ENCODE results near the gene PLLP.
A peak's percentile ranks its signal among the peaks of the same experiment; 100 is the strongest.

PLLP gene

DNA sequence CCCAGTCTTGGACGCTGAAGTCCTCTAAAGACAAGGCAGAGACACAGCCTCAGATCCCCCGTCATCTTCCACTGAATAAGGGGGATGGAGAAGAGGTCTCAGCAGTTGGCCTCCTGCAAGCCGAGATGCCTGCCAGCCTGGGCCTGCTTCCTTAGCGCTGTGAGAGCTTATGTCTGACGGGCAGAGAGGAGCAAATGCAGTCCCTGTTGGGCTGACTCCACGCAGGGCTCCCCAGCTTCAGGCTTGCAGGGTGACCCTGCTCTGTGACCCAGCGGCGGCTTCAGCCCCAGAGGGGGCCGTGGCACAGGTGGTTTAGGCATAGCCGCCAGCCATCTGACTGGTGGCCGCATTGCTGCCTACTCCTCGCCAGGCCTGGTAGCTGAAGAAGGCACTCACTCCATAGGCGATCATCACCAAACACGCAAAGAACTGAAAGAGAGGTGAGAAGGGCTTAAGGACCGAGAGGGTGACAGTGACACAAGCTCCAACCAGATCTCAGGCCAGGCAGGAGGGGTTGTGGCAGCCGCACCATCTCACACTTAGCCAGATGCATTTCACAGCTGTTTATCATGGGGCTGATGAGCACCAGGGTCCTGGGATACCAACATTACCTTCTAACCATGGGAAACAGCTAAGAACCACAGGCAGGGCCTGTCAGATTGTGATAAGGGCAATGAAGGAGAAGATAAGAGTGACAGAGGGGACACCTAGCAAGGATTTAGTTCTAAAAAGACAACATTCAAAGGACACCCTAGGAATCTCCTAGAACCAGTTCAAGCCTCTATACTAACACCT, 27.7 kb downstream of the PLLP start:
- DNase-seq (ENCODE audit: low read depth): no peak

DNA sequence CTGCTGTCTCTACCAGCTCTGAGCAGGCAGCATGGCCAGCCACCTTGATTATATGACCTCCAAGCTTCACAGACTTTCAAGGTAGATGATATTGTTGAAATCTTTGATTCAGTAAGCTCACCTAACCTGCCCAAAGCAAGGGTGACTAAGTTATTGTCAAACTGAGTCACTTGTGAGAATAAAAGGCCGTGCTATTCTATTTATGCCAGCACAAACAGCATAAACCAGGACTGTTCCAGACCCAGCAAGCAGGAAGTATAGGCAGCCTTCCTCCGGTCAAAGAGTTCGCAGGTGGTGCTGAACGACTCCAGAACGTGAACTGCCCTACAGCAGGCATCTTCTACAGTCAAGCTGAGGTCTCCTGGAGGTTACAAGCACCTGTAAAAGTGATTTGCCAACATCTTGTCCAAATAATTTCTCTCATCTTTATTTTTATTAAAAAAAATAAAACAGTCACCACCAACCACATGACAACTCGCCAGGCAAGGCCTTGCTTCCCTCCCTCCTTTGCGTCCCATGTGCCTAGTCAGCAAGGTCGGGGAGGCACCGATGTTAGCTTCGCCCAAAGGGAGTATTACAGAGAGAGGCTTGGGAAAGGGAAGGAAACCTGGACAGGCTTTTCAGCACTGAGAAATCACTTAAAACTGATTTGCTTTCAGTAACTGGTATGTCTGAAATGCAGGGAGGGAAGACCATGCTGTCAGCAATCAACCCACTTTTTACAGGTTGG, 28.6 kb downstream of the PLLP start:
- no peak for DNase-seq (ENCODE audit: low read depth)

DNA sequence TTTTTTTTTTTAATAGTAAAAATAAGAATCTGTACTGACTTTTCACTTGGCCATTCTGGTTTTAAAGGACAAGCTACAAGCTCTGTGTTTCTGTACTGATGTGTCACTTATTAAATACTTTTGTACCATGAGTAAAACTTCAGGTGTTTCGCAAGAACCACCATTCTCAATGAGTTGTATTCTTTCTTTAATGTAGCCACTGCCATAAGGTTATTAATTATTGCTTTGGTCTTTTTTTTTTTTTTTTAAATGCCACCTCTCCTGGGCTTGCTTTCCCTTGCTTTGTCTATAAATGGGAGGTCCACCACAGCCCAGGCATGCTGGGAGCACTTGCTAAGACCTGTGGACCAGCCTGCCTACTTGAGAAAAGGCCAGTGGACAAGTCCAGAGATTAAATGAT, 31.0 kb downstream of the PLLP start:
- DNase-seq (ENCODE audit: low read depth): no peak

DNA sequence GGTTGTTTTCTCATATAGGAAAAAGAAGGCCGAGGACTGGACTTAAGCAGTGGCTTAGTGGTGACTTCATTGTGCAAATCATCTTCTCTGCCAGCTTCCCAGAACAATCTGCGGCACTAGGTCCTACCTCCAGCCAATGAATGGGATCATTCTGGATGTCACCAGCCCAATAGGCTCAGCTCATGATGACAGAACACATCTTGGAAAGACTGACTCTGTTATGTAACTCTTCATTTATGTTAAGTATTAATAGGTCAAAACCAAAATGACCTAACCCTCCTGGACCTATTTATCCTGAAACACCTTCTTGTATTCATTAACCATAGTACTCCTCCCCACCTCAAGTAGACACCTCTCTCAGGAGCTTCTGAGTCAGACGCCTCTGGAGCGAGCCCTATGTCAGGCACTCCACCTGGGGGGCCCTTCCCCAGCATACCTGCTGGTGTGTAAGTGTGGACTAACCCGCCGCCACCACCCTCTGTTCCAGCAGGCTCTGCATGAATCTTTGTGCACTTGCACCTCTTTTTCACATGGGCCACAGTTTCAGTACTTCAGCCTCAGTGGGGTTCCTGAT, 32.2 kb downstream of the PLLP start:
- no peak for DNase-seq (ENCODE audit: low read depth)

DNA sequence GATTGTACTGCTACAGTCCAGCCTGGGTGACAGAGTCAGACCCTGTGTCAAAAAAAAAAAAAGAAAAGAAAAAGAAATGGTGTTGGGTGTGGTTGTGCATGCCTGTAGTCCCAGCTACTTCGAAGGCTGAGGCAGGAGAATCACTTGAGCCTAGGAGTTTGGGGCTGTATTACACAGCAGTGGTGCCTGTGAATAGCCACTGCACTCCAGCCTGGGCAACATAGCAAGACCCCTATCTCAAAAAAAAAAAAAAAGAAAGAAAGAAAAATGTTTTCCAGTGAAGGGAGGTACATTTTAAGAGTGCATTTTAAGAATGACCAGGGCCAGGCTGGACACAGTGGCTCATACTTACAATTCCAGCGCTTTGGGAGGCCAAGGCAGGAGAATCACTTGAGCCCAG, 33.1 kb downstream of the PLLP start:
- DNase-seq (ENCODE audit: low read depth): no peak

DNA sequence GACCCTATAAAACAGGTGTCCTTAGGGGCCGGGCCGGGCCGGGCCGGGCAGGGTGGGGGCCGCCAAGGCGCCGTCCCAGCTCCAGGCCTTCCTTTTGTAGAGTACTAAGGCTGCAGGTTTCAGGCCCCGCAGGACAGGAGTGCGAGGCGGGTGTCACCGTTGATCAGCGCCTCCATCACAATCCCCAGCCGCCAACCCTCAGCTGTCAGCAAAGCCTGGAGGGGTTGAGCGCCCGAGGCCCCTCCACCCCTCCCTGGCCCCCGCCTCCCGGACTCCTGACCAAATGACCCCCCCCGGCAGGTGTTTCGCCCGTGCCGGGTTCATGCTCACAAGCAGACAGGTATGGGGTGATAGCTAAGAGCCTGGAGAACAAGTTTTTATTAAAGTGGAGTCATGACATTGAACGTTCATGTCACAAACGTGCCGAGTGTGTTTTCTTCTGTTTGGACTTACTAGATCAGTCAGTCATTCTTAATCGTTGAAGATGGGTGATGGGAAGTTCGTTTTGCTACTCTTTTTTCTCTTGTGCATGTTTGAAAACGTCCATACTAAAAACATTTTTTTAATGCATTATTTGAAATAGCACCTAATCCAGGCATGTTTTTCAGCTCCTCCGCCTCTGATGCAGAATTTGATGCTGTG, 38.9 kb downstream of the PLLP start:
- no peak for DNase-seq (ENCODE audit: low read depth)

DNA sequence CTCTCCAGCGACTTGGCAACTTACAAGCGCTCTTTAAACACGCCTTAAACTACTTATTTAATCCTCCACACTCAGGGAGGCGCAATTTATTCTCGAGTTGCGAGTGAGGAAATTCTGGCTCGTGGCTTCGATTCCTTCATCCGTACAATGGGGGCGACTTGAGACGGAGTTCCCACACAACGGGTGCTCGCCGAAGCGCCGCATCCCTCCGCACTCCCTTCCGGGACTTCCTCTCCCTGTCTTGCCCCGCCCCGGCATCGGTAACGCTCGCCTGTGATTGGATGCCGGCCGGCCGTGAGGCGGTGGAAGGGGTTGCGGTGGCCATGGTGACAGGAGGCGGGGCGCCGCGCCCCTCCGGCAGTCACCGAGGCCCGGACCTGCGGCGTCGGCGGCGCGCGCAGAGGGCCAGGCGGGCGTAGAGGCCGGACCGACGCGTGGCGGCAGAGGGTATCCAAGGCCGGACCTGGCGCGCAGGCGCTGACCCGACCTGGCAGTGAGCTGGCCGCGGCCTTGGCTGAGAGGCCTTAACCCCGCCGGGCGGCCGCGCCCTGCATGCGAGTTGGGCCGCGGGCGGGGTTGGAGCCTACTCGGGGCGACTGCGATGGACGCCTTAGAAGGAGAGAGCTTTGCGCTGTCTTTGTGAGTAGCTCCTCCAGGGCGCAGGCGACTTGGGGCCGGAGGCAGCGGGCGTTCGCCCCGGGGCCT, 39.6 kb downstream of the PLLP start, which contains the start of gene ARL2BP:
Gene ARL2BP, plus strand, starts transcription at position 493 of the 705 bp plus-strand sequence. Its CDS starts 109 bp downstream, at position 602.
- peak; percentile 95 for DNase-seq (ENCODE audit: low read depth)

DNA sequence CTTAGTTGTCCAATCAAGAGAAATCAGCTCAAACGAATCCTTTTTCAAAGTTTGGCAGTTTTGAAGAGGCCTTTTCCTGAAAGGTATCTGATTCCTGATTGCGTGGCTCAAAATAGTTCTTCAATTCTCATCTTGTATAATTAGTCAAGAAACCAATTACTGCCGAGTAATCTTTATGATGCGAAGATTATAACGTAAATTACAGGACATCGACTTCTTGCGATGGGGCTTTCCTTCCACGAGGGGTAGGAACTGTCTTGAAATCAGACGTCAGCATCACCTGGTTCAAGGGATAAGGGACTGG, 40.1 kb downstream of the PLLP start:
- DNase-seq (ENCODE audit: low read depth): no peak

DNA sequence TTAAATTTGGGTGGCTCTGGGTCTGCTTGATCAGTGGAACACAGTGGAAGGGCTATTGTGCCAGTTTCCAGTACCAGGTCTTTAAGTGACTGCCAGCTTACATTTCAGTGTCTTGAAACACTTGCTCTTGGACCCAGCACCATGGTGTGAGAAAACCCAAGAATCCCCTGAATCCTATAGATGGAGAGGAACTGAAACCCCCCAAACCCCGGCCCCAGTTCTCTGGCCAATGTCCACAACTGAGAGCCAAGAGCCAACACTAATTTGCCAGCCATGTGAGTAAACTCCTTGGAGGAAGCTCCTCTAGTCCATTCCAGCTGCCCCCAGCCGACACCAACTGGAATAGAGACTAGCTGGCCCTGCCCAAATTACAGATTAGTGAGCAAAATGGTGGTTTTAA, 41.8 kb downstream of the PLLP start:
- DNase-seq (ENCODE audit: low read depth): no peak

DNA sequence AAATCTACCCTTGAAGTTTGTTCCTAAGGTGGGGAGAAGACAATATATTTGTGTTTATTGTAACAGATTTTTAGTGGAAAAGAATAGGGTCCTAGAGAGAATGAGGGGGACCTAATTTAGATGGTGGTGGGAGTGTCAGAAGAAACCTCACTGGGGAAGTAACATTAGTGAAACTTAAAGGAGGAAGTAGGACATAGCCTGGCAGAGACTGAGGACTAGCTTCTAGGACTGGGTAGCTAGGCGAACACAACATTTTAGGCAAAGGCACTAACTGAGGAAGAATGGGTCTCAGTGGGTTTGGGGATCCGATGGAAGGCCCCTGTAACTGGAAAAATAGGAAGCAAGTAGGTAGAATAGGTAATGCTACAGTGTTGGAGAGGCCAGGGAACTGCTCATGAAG, 43.6 kb downstream of the PLLP start:
- no peak for DNase-seq (ENCODE audit: low read depth)

DNA sequence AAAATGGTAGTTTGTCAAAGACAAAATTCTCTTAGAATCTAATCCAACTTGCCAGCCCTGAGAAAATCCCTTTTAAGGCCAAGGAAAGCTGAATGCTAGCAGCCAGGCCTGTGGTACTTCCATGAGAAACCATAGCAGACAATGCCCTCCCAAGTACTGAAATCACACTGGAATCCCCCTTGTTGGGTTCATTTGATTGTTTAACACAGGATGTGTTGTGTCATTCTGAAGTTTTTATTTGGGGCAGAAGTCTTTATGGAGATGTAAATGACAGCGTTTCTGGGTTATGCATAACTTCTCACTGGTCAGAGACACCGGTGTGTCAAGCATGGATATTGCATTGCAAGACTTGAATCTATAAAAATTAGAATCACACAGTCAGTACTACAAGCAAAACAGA, 45.4 kb downstream of the PLLP start:
- no peak for DNase-seq (ENCODE audit: low read depth)

DNA sequence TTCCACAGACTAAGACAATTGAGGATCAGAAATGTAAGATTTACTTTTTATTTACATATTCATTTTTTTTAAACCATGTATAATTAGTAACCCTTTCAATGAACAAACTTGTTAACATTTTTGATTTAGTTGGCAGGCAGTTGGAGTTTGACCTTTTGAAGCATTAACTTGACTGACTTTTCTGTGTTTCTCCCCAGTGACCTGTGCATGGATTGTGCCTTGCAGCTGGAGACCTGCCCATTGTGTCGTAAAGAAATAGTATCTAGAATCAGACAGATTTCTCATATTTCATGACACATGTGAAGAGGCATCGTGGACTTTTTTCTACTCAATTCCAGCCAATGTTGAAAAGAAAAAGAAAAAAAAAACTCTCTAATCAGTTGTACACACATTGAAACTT, 45.8 kb downstream of the PLLP start:
- no peak for DNase-seq (ENCODE audit: low read depth)

DNA sequence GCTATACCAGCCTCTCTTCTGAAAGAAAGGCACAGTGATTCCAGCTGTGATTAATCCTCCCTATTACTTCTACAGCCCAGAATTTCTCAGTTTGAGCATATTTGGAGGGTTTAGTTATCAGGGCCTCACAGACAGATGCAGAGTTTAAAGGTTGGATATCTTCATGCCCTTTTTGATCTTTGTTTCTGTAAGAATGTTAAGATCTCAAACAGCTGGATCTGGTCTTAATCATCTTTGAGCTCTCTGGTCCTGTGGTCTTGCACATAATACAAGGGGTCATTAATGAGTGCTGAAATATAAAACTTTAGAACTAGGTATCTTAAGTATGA, 48.5 kb downstream of the PLLP start:
- DNase-seq (ENCODE audit: low read depth): no peak

DNA sequence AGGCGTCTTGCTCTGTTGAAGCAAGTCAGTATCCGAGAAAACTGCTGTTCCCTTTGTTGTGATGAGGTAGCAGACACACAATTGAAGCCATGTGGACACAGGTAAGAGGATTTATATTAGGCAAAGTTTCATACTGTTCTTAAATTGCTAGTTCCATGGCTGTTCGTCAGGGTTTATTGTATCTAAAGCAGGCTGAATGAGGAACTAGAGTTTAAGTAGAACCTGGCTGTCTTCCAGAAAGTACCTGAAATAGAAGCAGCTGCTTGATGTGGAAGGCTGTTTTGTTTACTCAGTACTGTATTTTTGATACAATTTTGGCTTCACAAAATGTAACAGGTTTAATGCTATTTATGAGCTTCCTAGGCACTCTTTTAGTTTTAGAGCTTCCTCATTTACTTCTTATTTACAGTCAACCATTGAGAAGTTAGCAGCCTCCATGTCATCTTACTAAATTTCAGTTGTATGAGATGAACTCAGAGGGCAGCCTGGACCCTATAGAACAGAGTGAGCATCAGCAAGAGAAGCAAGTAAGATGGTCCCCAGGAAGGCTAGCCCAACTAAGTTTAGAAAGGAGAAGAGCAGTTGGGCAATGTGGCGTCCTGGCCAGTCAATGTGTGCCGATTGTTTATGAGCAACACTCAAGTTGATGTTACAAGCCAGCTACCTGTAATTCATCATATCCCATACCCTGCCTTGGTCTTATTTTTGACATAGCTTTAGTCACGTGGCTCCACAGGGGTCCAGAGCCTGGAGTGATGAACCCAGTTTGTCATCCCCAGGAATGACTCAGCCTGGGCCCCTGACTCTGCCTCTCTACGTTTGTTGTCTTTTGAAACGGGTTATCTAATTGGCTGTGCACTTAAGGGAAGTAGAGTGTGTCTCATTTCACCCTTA, 49.1 kb downstream of the PLLP start:
- DNase-seq (ENCODE audit: low read depth): no peak

DNA sequence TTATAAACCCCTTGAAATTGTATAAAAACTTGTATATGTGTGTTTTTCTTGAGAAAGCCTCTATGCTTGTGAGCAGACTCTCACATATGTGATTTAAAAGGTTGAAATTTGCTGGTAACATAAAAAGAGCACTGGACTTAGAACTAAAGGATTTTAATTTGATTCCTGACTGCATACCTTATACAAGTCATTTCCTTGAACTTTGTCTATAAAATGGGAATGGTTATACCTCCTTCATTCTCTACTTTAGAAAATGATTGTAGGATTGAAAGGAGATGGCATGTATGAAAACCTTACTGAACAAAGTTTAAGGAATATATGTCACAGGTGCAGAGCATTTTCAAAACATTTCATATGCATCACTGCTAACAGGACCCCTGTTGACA, 49.8 kb downstream of the PLLP start:
- no peak for DNase-seq (ENCODE audit: low read depth)

DNA sequence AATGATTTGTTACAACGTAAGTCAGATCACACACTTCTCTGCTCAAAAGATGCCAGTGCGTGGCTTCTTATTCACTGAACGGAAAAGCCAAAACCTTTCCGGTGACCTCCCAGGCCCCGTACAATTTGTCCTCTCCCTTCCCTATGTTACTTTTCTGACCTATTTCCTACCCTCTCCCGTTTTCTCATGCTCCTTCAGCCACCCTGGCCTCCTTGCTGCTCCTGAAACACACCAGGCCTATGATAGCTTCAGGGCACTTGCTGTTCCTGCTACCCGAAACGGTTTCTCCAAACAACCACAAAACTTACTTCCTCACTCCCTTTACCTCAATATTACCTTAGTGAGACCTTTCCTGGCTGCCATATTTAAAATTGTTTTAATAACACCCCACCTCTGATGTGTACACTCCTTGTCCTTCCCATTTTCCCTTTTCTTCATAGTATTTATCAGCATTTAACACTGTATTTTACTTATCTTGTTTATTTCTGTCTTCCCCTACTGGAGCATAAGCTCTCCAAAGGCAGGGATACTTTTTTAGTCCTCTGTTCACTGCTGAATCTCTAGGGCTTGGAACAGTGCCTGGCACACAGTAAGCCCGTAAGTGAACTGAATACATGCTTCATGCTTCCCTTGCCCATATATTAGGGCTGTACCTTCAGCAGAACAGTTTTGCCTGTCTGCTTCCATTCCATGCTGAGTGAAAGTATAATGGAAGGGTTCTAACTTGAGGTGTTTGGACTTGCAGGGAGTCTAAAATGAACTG, 50.3 kb downstream of the PLLP start:
- no peak for DNase-seq (ENCODE audit: low read depth)

DNA sequence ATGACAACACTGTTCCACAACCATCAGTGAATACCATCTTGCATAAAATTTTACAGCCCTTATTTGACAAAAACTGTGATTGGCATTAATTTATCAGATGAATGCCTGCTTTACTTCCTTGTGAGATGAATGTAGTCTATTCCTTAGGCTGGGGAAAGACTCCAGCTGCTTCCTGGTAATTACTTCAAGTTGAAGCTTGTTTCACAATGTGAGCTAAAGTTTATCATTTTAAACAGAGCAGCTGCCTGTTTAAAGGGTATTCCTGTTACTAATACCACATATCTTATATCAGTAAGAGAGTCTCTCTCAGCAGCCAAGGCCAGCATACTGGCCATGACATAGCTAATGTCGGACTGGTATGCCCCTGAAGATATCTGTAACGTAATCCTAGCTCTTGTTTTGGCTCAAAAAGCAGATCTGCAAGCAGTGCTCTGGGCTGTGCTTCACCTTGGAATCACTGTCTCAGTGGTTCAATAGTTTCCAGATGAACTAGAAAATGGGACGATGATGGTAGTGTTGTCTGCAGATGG, 52.6 kb downstream of the PLLP start:
- DNase-seq (ENCODE audit: low read depth): no peak

DNA sequence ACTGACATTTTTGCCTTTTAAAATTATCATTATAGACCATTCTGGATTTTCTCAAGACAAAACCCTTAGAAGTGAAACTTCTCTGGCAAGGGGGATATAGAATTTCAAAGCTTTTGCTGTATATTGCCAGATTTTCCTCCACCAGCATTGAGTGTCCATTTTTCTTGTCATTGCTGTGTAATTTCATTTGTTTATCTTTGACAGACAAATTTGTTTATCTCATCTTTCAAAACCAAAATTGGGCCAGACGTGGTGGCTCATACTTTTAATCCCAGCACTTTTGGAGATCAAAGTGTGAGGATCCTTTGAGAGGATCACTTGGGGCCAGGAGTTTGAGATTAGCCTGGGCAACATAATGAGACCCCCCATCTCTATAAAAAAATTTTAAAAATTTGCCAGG, 55.4 kb downstream of the PLLP start:
- DNase-seq (ENCODE audit: low read depth): no peak

DNA sequence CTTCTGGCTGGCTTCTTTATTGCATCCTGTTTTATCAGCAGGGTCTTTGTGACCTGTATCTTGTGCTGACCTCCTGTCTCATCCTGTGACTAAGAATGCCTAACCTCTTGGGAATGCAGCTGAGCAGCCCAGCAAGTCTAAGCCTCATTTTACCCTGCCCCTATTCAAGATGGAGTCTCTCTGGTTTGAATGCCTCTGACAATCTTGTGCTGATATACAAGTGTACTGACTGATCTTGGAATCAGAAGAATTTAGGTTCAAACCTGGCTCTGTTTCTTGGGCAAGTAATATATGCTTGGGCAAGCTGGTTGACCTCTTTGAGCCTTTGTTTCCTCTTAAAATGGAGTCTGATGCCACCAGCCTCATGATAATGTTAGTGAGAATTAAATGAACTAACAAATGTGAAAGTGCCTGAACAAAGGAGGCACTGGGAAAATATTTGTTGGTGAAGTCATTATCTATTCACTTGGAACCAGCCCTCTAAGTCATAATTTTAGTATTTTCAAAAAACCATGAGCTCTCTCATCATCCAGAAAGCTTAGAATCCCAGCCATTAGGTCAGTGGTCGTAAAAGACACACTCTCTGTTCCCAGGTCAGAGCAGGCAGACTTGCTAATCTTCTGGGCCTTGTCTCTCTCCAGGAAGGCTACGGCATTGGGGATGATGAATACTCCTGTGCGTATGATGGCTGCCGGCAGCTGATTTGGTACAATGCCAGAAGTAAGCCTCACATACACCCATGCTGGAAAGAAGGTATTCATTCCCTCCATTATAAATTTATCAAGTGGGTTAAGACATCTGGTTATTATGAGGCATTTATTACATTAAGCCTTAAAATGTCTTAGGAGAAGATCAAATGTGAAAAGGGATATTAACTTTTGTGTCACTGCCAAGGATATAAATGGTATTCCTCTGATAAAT, 57.5 kb downstream of the PLLP start:
- no peak for DNase-seq (ENCODE audit: low read depth)
